Lower leg skin (tissue), 3 donors: Measurements from ENCODE around the gene MTIF2.

Source experiments
- CTCF ChIP-seq, 3 donors: fragments of 450-650 bp; IDR thresholded peaks; one replicate each; pipeline ENCODE4 v1.5.1; 2016; ENCODE audit warnings: antibody characterized with exemption in 3 of 3, mild to moderate bottlenecking in 3 of 3, moderate library complexity in 2 of 3
- POLR2A ChIP-seq, 2 donors: fragments of 450-650 bp; IDR thresholded peaks; one replicate each; pipeline ENCODE4 v1.6.1; 2016 to 2017; ENCODE audit warnings: antibody characterized with exemption in 2 of 2, mild to moderate bottlenecking in 1 of 2, moderate library complexity in 1 of 2

- no peak for TF ChIP-seq CTCF (IDR thresholded peaks at IDR 0.05)
- no peak for TF ChIP-seq POLR2A (IDR thresholded peaks at IDR 0.05)
These were observed 27.4 kb upstream of the MTIF2 start for GRCh38 chr2:55296393-55296792.
